HL-60 (cell line): ENCODE results near the gene POM121C.
A peak's percentile ranks its signal among the peaks of the same experiment; 100 is the strongest.
"Not testable (repeated sequence)": the region's sequence is repeated elsewhere in the genome, so short reads cannot be mapped to it uniquely, and the experiment has no call there.

Experiments
- DNase-seq, 2 experiments: peaks; one replicate each; pipeline ENCODE4 v3.0.0-alpha.2; 2010 to 2020; ENCODE audit warnings: low read depth in 1 of 2, low spot score in 1 of 2
- H3K27ac ChIP-seq: fragments of 250-450 bp; sonication (Bioruptor Pico); replicated peaks from 2 replicates; pipeline ENCODE4 v1.5.1; 2020; ENCODE audit warnings: mild to moderate bottlenecking, moderate library complexity
- H3K27me3 ChIP-seq: fragments of 250-450 bp; sonication (Bioruptor Pico); 2 replicates; pipeline ENCODE4 v1.5.1; 2021; ENCODE audit warnings: mild to moderate bottlenecking, moderate library complexity; ENCODE audit not compliant: insufficient read depth, poor library complexity, severe bottlenecking
- H3K4me3 ChIP-seq: replicated peaks from 2 replicates; pipeline ENCODE4 v1.5.1; 2011; ENCODE audit warnings: mild to moderate bottlenecking, control low read depth, low read length; ENCODE audit not compliant: insufficient read depth
- POLR2AphosphoS5 ChIP-seq: IDR thresholded peaks from 2 replicates; pipeline ENCODE4 v1.6.1; 2012; ENCODE audit warnings: low read depth

Gene POM121C

GRCh38 chr7:75415428-75415817 lies 70.7 kb downstream of the POM121C start:
- H3K27me3 ChIP-seq, H3K4me3 ChIP-seq, DNase-seq, H3K27ac ChIP-seq: not testable (repeated sequence)

DNA sequence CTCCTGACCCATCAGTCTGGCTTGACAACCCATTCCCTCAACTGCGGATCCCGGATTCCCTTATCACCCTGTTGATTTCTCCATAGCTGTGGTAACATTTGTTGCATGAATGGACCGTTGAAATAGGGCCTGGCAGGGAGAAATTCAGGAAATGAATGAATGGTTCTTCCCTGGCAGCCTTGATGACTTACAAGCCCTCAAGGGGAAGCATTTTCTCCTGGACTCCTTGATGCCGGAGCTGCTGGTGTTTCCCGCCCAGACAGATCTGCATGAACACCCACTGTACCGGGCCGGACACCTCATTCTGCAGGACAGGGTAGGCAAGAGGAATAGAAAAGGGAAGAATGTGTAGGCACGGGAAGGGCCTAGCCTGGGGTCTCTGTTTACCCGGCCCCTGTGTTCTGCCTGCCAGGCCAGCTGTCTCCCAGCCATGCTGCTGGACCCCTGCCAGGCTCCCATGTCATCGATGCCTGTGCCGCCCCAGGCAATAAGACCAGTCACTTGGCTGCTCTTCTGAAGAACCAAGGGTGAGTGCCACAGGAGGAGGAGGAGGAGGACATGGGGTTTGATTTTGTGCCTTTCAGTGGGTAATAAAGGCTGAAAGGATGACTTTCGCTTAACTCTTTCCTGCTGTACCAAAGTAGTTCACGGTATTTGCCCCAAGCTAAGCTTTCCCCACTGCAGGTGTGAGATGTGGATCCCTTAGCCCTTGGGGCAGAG lies 71.2 kb downstream of the POM121C start:
- H3K27ac ChIP-seq, H3K4me3 ChIP-seq, H3K27me3 ChIP-seq, DNase-seq: not testable (repeated sequence)
- TF ChIP-seq POLR2AphosphoS5 = 0 out of 2 replicates have a peak, but pooled peaks have one; percentile 8

DNA sequence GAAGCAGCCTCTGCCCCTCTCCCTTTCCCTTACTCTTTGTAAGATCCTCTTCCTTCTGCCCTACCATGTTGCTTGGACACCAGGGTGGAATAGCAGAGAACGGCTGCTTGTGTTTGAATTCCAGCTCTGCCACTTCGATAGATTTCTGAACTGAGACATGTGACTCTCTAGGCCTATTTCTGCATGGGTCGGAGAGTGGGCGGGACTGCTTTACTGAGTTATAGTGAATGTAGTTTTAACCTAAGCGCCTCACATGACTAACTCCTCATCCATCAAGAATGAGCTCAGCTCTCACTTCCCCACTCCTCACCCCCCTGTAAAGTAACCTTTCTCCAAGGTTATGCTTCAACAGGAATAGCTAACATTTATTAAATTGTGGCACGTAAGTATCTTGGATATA lies 71.9 kb downstream of the POM121C start:
- H3K27me3 ChIP-seq, H3K27ac ChIP-seq, H3K4me3 ChIP-seq, DNase-seq: not testable (repeated sequence)

GRCh38 chr7:75410823-75411173 lies 75.3 kb downstream of the POM121C start:
- H3K27ac ChIP-seq, H3K27me3 ChIP-seq, DNase-seq, H3K4me3 ChIP-seq: not testable (repeated sequence)

DNA sequence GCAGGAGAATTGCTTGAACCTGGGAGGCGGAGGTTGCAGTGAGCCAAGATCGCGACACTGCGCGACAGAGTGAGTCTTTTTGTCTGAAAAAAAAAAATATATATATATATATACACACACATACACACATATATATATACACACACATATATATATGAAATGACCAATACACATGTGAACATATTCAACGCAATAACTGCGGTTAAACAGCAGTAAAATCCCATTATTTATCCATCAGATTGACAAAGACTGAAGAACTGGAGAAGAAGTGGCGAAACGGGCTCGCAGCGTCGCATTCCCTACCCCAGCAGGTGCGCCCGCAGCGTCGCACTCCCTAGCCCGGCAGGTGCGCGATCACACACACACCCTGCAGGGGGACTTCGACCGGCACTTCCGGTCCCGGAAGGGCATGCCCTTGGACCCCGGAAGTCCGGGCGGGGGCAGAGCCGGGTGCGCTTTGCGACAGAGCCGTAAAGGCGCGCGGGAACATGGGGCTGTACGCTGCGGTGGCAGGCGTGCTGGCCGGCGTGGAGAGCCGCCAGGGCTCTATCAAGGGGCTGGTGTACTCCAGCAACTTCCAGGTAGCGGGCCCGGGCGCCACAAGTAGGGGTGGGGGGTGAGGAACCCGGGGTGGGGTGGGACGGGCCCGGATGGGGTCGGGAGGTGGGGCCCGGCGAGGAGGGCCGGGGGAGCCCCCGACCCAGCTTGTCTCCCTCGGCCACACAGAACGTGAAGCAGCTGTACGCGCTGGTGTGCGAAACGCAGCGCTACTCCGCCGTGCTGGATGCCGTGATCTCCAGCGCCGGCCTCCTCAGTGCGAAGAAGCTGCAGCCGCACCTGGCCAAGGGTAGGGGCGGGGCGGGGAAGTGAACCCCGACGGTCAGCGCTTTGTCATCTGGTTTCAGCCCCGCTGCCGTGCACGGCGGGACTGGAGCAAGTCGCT lies 75.9 kb downstream of the POM121C start:
- DNase-seq, H3K27me3 ChIP-seq: not testable (repeated sequence)
- Histone ChIP-seq H3K4me3 (peak overlapping the region; percentile 39), H3K27ac (peak overlapping the region; percentile 52)

- not testable (repeated sequence) for H3K27me3 ChIP-seq, H3K27ac ChIP-seq, DNase-seq, H3K4me3 ChIP-seq
Observed at GRCh38 chr7:75404663-75405062, 81.4 kb downstream of the POM121C start.

- not testable (repeated sequence) for H3K4me3 ChIP-seq, H3K27ac ChIP-seq, DNase-seq, H3K27me3 ChIP-seq
Observed at GRCh38 chr7:75403455-75404443, 82.3 kb downstream of the POM121C start.

DNA sequence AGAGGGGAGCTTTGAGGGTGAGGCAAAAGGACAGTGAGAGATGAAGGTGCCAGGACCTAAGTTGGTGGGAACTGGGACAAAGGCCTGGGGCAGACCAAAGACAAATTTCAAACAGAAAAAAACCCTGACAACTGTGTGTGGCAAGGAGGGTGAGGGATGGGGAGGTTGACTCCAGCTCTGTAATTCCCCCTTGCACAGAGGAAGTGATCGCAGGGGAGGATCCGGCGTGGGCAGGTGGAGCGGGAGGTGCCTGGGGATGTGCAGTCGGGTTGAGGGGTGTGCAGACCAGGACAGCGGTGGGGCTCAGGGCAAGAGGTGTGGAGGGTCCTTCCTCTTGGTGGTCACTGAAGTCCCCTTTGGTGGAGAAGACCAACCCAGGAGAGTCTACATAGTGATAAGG lies 85.5 kb downstream of the POM121C start:
- not testable (repeated sequence) for H3K27me3 ChIP-seq, H3K27ac ChIP-seq, DNase-seq, H3K4me3 ChIP-seq

DNA sequence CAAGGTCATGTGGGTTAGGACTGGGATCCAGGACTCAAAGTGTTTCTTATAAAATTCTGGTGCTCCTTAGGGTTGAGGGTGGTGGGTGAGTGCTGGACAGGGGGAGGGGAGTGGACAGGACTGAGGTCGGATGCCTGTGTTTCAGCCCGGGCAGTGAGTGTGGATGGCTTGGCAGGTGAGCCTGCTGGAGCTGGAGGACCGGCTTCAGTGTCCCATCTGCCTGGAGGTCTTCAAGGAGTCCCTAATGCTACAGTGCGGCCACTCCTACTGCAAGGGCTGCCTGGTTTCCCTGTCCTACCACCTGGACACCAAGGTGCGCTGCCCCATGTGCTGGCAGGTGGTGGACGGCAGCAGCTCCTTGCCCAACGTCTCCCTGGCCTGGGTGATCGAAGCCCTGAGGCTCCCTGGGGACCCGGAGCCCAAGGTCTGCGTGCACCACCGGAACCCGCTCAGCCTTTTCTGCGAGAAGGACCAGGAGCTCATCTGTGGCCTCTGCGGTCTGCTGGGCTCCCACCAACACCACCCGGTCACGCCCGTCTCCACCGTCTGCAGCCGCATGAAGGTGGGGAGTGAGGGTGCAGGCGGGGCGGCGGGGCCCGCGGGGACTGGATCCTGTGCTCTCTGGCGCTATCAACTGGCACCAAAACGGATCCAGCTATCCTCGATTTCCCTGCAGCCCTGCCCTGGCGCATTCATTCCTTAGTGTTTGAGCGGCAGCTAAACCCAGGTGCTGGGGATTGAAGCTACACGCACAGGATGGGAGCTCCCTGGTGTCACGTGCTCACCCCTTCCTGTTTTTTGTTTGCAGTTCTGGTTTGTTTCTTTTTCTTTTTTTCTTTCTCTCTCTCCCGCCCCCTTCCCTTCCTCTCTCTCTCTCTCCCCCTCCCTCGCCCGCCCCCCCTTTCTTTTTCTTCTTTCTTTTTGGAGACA lies 87.1 kb downstream of the POM121C start:
- H3K4me3 ChIP-seq, DNase-seq, H3K27me3 ChIP-seq, H3K27ac ChIP-seq: not testable (repeated sequence)

GRCh38 chr7:75397865-75398264 lies 88.2 kb downstream of the POM121C start:
- H3K27ac ChIP-seq, DNase-seq, H3K4me3 ChIP-seq, H3K27me3 ChIP-seq: not testable (repeated sequence)

DNA sequence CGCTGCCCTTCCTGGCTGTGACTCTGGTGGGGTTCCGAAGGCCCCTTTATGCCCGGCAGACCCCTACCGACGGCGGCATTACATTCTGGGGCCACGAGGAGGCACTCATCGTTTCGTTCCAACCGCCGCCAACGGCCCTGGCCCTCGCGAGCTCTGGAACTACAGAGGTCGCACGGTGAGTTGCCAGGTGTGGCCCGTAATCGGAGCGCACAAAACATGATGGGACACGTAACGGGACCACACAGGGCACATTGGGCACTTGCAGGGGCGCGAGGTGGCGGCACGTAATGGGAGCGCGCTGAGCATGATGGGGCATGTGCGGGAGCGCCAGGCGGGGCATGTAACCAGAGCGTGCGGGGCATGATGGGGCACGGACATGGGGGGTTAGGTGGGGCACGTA lies 90.8 kb downstream of the POM121C start, which contains the start of gene TRIM73:
Gene TRIM73, plus strand, starts transcription at position 301 of the 400 bp plus-strand sequence. CDS start 3,305 bp downstream, outside the sequence.
- H3K27ac ChIP-seq, H3K4me3 ChIP-seq, H3K27me3 ChIP-seq, DNase-seq: not testable (repeated sequence)

DNA sequence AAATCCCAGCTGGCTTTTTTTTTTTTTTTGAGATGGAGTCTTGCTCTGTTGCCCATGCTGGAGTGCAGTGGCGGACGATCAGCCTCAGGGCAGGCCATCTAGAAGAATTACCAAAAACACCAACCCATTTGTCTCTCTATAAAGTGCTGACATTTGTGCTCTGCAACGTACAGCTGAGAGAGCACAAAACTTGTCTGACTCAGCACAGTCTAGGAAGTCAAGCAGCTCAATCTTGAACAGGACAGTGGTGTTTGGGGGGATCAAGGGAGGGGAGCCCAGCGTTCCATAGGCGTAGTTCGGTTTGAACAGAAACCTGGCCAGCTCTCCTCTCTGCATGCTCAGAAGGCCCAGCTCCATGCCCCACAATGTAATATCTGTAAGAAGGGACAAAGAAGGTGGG lies 92.9 kb downstream of the POM121C start:
- not testable (repeated sequence) for DNase-seq, H3K27ac ChIP-seq, H3K27me3 ChIP-seq, H3K4me3 ChIP-seq
